GM12878 (cell line): ENCODE data around the gene CLEC16A.

ENCODE experiments used
- EP300 ChIP-seq, 2 experiments: fragments of 150-350 bp in 1 of 2; IDR thresholded peaks; 2 replicates each; pipeline ENCODE4 v1.6.1; 2011 to 2012; ENCODE audit warnings: low read depth in 2 of 2, low read length in 2 of 2, borderline replicate concordance in 1 of 2, improper control_type of control experiment in 1 of 2, inconsistent platforms in 1 of 2; ENCODE audit not compliant: control insufficient read depth in 1 of 2
- ETV6 ChIP-seq, 2 experiments: fragments of 450-650 bp in 1 of 2; IDR thresholded peaks in 1 of 2; conservative IDR thresholded peaks in 1 of 2; 2 replicates each; pipeline ENCODE4 v1.6.1; 2014; ENCODE audit warnings: antibody characterized with exemption in 1 of 2, borderline replicate concordance in 1 of 2, low read depth in 1 of 2, mild to moderate bottlenecking in 1 of 2, moderate library complexity in 1 of 2
- EZH2 ChIP-seq: IDR thresholded peaks from 2 replicates; pipeline ENCODE4 v1.6.1; 2012; ENCODE audit warnings: low read depth, mild to moderate bottlenecking, control low read depth, inconsistent platforms, low read length, borderline replicate concordance; ENCODE audit not compliant: control insufficient read depth
- GATAD2B ChIP-seq: fragments of 450-650 bp; conservative IDR thresholded peaks from 2 replicates; pipeline ENCODE4 v1.6.1; 2017; ENCODE audit warnings: low read depth, mild to moderate bottlenecking, moderate library complexity
- MYC ChIP-seq: IDR thresholded peaks from 2 replicates; pipeline ENCODE4 v1.6.1; 2011; ENCODE audit warnings: mild to moderate bottlenecking, low read length, moderate library complexity, inconsistent platforms; ENCODE audit not compliant: insufficient read depth, insufficient replicate concordance, insufficient read length, severe bottlenecking
- PAX8 ChIP-seq: fragments of 450-650 bp; IDR thresholded peaks from 2 replicates; pipeline ENCODE4 v1.6.1; 2017; ENCODE audit warnings: mild to moderate bottlenecking, moderate library complexity
- RCOR1 ChIP-seq: conservative IDR thresholded peaks from 2 replicates; pipeline ENCODE4 v1.6.1; 2012; ENCODE audit warnings: low read depth, low read length, improper control_type of control experiment
- SIN3A ChIP-seq: IDR thresholded peaks from 2 replicates; pipeline ENCODE4 v1.6.1; 2012; ENCODE audit warnings: low read depth, low read length, improper control_type of control experiment
- ZNF274 ChIP-seq: IDR thresholded peaks from one replicate; pipeline ENCODE4 v1.8.0; 2011; ENCODE audit not compliant: insufficient read length, insufficient read depth
- TF ChIP-seq, protein P1 (sequence below): fragments of 450-650 bp; IDR thresholded peaks from 2 replicates; pipeline ENCODE4 v1.6.1; 2017; ENCODE audit warnings: mild to moderate bottlenecking, low read depth, inconsistent platforms; ENCODE audit not compliant: poor library complexity, severe bottlenecking
- TF ChIP-seq, protein P2 (sequence below): fragments of 450-650 bp; IDR thresholded peaks from 2 replicates; pipeline ENCODE4 v1.6.1; 2017; ENCODE audit warnings: antibody characterized with exemption, mild to moderate bottlenecking, moderate library complexity
- TF ChIP-seq, protein P3 (sequence below): IDR thresholded peaks from 2 replicates; pipeline ENCODE4 v1.6.1; 2012; ENCODE audit warnings: low read depth, low read length, improper control_type of control experiment

DNA sequence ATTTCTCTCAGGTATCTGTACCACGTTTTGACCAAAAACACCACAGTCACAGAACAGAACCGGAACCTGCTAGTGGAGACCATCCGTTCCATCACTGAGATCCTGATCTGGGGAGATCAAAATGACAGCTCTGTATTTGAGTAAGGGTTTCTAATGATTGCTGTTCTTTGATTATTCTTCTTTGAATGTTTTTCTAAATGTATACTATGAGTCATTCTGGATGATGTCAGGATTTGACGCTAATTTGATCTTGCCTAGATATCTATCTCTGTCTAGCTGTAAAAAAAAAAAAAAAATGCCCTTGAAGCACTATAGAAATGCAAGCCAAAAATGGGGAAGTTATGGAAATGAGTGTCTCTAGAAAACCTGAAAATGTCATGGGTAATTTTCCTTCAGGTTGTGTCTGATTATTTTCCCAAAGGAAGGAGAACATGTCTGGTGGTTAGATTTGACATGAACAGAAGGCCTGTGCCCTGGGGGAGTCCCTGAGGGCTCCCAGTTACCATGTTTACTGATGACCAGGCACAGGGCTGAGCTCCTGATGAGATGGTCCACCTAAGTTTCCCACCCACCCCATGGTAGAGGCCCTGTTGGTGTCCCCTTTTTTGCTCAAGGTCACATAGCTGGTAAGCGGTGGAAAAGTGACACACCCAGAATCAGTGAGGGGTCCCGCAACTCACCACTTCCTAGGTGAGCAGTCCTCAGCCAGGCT, 13.6 kb downstream of the CLEC16A start:
- no peak for TF ChIP-seq EZH2
- TF ChIP-seq SIN3A: no peak
- peak; percentile 30 to 47; a peak in 2 of 4 replicates for TF ChIP-seq EP300 (IDR thresholded peaks at IDR 0.05; ENCODE audit: borderline replicate concordance in 1 of 2, control insufficient read depth in 1 of 2, low read depth in 2 of 2, low read length in 2 of 2)
- no peak for TF ChIP-seq GATAD2B
- TF ChIP-seq ZNF274: no peak
- TF ChIP-seq ETV6 (conservative IDR thresholded peaks at IDR 0.05 in 1 of 2, IDR thresholded peaks at IDR 0.05 in 1 of 2; ENCODE audit: borderline replicate concordance in 1 of 2, low read depth in 1 of 2): no peak; a peak in 1 of 4 replicates
- TF ChIP-seq, protein P1, sequence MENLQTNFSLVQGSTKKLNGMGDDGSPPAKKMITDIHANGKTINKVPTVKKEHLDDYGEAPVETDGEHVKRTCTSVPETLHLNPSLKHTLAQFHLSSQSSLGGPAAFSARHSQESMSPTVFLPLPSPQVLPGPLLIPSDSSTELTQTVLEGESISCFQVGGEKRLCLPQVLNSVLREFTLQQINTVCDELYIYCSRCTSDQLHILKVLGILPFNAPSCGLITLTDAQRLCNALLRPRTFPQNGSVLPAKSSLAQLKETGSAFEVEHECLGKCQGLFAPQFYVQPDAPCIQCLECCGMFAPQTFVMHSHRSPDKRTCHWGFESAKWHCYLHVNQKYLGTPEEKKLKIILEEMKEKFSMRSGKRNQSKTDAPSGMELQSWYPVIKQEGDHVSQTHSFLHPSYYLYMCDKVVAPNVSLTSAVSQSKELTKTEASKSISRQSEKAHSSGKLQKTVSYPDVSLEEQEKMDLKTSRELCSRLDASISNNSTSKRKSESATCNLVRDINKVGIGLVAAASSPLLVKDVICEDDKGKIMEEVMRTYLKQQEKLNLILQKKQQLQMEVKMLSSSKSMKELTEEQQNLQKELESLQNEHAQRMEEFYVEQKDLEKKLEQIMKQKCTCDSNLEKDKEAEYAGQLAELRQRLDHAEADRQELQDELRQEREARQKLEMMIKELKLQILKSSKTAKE: peak; percentile 35
- TF ChIP-seq PAX8: no peak
- TF ChIP-seq, protein P2, sequence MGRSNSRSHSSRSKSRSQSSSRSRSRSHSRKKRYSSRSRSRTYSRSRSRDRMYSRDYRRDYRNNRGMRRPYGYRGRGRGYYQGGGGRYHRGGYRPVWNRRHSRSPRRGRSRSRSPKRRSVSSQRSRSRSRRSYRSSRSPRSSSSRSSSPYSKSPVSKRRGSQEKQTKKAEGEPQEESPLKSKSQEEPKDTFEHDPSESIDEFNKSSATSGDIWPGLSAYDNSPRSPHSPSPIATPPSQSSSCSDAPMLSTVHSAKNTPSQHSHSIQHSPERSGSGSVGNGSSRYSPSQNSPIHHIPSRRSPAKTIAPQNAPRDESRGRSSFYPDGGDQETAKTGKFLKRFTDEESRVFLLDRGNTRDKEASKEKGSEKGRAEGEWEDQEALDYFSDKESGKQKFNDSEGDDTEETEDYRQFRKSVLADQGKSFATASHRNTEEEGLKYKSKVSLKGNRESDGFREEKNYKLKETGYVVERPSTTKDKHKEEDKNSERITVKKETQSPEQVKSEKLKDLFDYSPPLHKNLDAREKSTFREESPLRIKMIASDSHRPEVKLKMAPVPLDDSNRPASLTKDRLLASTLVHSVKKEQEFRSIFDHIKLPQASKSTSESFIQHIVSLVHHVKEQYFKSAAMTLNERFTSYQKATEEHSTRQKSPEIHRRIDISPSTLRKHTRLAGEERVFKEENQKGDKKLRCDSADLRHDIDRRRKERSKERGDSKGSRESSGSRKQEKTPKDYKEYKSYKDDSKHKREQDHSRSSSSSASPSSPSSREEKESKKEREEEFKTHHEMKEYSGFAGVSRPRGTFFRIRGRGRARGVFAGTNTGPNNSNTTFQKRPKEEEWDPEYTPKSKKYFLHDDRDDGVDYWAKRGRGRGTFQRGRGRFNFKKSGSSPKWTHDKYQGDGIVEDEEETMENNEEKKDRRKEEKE: no peak
- no peak for TF ChIP-seq RCOR1
- no peak for TF ChIP-seq MYC
- TF ChIP-seq, protein P3, sequence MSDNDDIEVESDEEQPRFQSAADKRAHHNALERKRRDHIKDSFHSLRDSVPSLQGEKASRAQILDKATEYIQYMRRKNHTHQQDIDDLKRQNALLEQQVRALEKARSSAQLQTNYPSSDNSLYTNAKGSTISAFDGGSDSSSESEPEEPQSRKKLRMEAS: no peak
